Liver (tissue), 9 donors: Measurements from ENCODE around the gene DBT. TPM values are rescaled to one million over a fixed set of nuclear protein-coding genes. Genes with fewer than 3 reads are reported as not detected.

Experiments
- DNase-seq: peaks from one replicate; pipeline ENCODE4 v3.0.0-alpha.2; 2017; ENCODE audit warnings: low spot score
- H3K27ac ChIP-seq, 2 donors: one replicate each; pipeline ENCODE4 v1.7.0; 2013; ENCODE audit warnings: inconsistent platforms in 2 of 2, low read length in 2 of 2, control low read depth in 1 of 2, low read depth in 1 of 2, mild to moderate bottlenecking in 1 of 2
- H3K27me3 ChIP-seq, 4 donors: one replicate each; pipeline versions ENCODE4 v1.6.1 to v1.7.0; 2013; ENCODE audit warnings: low read length in 3 of 4, inconsistent platforms in 1 of 4, mild to moderate bottlenecking in 1 of 4, moderate library complexity in 1 of 4; ENCODE audit not compliant: control insufficient read depth in 4 of 4, insufficient read depth in 4 of 4
- H3K36me3 ChIP-seq, 4 donors: one replicate each; pipeline versions ENCODE4 v1.6.1 to v1.7.0; 2013; ENCODE audit warnings: low read length in 3 of 4, mild to moderate bottlenecking in 3 of 4, low read depth in 1 of 4, moderate library complexity in 1 of 4; ENCODE audit not compliant: control insufficient read depth in 4 of 4, insufficient read depth in 3 of 4
- H3K4me1 ChIP-seq, 4 donors: one replicate each; pipeline versions ENCODE4 v1.6.1 to v1.7.0; 2013; ENCODE audit warnings: low read length in 3 of 4, mild to moderate bottlenecking in 3 of 4, moderate library complexity in 1 of 4; ENCODE audit not compliant: control insufficient read depth in 4 of 4, insufficient read depth in 4 of 4
- H3K4me3 ChIP-seq, 3 donors: one replicate each; pipeline versions ENCODE4 v1.6.1 to v1.7.0; 2013; ENCODE audit warnings: low read length in 3 of 3, control low read depth in 1 of 3, low read depth in 1 of 3, mild to moderate bottlenecking in 1 of 3
- H3K9ac ChIP-seq, 2 donors: one replicate each; pipeline ENCODE4 v1.7.0; 2013; ENCODE audit warnings: low read length in 2 of 2, mild to moderate bottlenecking in 2 of 2, moderate library complexity in 2 of 2, control low read depth in 1 of 2, low read depth in 1 of 2
- H3K9me3 ChIP-seq, 4 donors: one replicate each; pipeline versions ENCODE4 v1.6.1 to v1.7.0; 2013; ENCODE audit warnings: low read length in 3 of 4; ENCODE audit not compliant: control insufficient read depth in 4 of 4
- CTCF ChIP-seq: fragments of 150-350 bp; IDR thresholded peaks from 2 replicates; pipeline ENCODE4 v1.5.1; 2017; ENCODE audit warnings: improper control_type of control experiment, low read depth, low read length; ENCODE audit not compliant: missing input control
- EGR1 ChIP-seq, 2 donors: IDR thresholded peaks; 2 replicates each; pipeline ENCODE4 v1.6.1; 2016 to 2018; ENCODE audit warnings: antibody characterized with exemption in 2 of 2, low read depth in 2 of 2
- FOXA1 ChIP-seq: IDR thresholded peaks from 2 replicates; pipeline ENCODE4 v1.6.1; 2016; ENCODE audit warnings: antibody characterized with exemption
- FOXA2 ChIP-seq: IDR thresholded peaks from 2 replicates; pipeline ENCODE4 v1.6.1; 2016; ENCODE audit warnings: antibody characterized with exemption
- GABPA ChIP-seq, 2 donors: IDR thresholded peaks in 1 of 2; conservative IDR thresholded peaks in 1 of 2; 2 replicates each; pipeline ENCODE4 v1.6.1; 2016; ENCODE audit warnings: antibody characterized with exemption in 2 of 2, mild to moderate bottlenecking in 1 of 2, moderate library complexity in 1 of 2
- HNF4A ChIP-seq, 2 donors: conservative IDR thresholded peaks; 2 replicates each; pipeline ENCODE4 v1.6.1; 2016; ENCODE audit warnings: antibody characterized with exemption in 2 of 2, mild to moderate bottlenecking in 2 of 2
- HNF4G ChIP-seq: IDR thresholded peaks from 2 replicates; pipeline ENCODE4 v1.6.1; 2016; ENCODE audit warnings: antibody characterized with exemption
- JUND ChIP-seq, 2 donors: IDR thresholded peaks; 2 replicates each; pipeline ENCODE4 v1.6.1; 2016; ENCODE audit warnings: antibody characterized with exemption in 2 of 2
- NR2F2 ChIP-seq: IDR thresholded peaks from 2 replicates; pipeline ENCODE4 v1.6.1; 2016; ENCODE audit warnings: antibody characterized with exemption
- RAD21 ChIP-seq, 2 donors: IDR thresholded peaks; 2 replicates each; pipeline ENCODE4 v1.6.1; 2016; ENCODE audit warnings: antibody characterized with exemption in 2 of 2, mild to moderate bottlenecking in 2 of 2
- RXRA ChIP-seq, 2 donors: IDR thresholded peaks; 2 replicates each; pipeline ENCODE4 v1.6.1; 2017 to 2018; ENCODE audit warnings: antibody characterized with exemption in 2 of 2, mild to moderate bottlenecking in 1 of 2
- SP1 ChIP-seq: IDR thresholded peaks from 2 replicates; pipeline ENCODE4 v1.6.1; 2018; ENCODE audit warnings: antibody characterized with exemption, mild to moderate bottlenecking
- TAF1 ChIP-seq: conservative IDR thresholded peaks from 2 replicates; pipeline ENCODE4 v1.6.1; 2016; ENCODE audit warnings: antibody characterized with exemption, mild to moderate bottlenecking
- YY1 ChIP-seq: IDR thresholded peaks from 2 replicates; pipeline ENCODE4 v1.6.1; 2016; ENCODE audit warnings: antibody characterized with exemption, mild to moderate bottlenecking
- ZBTB33 ChIP-seq: IDR thresholded peaks from 2 replicates; pipeline ENCODE4 v1.6.1; 2016; ENCODE audit warnings: antibody characterized with exemption
- WGBS: extraction: QIAGEN DNeasy Blood & Tissue Kit; methylation state at CpG from one replicate; pipeline ENCODE4 v1.1.7; 2013; 5-methylcytosine and 5-hydroxymethylcytosine counted together
- polyA plus RNA-seq, 2 donors: library from polyadenylated mRNA; stranded (reverse) in 1 of 2; unstranded in 1 of 2; fragments of 200-250 nt in 1 of 2; fragments of >200 nt in 1 of 2; fragmentation: Nextera tagmentation in 1 of 2; extraction: Ambion mirVana in 1 of 2; gene quantifications; one replicate each; pipeline versions ENCODE4 v1.2.1 to v1.2.3, GENCODE V29; 2013 to 2015
- total RNA-seq, 2 donors: library from RNA; depleted of rRNA; stranded (reverse); fragments of >200 nt; gene quantifications; one replicate each; pipeline ENCODE4 v1.2.3, GENCODE V29; 2014
- TF ChIP-seq, protein P1 (sequence below): IDR thresholded peaks from 2 replicates; pipeline ENCODE4 v1.6.1; 2016; ENCODE audit warnings: antibody characterized with exemption, mild to moderate bottlenecking
- TF ChIP-seq, protein P2 (sequence below): IDR thresholded peaks from 2 replicates; pipeline ENCODE4 v1.6.1; 2016; ENCODE audit warnings: antibody characterized with exemption
- TF ChIP-seq, protein P3 (sequence below): IDR thresholded peaks from 2 replicates; pipeline ENCODE4 v1.6.1; 2016; ENCODE audit warnings: antibody characterized with exemption
- donor health status: healthy.
- donor health status: healthy.
- donor health status: healthy.
- donor health status: healthy.
- donor health status: healthy.

DBT gene
- total and polyA plus RNA-seq, 4 donors = 7.7 to 10.7 (median 9.1) TPM

GRCh38 chr1:100177295-100178041 lies 72.2 kb downstream of the DBT start:
- 90% methylated on average over 4 of the region's 4 CpGs for WGBS
- no peaks in the 10 kb centered on the region for H3K36me3 ChIP-seq
- no peak overlapping the region for H3K4me3 ChIP-seq
- TF ChIP-seq HNF4A (conservative IDR thresholded peaks at IDR 0.05) (no peak), RAD21 (IDR thresholded peaks at IDR 0.05) (no peak), JUND (IDR thresholded peaks at IDR 0.05) (no peak), YY1 (no peak), NR2F2 (no peak), HNF4G (no peak), RXRA (IDR thresholded peaks at IDR 0.05) (no peak)
- TF ChIP-seq, protein P1, sequence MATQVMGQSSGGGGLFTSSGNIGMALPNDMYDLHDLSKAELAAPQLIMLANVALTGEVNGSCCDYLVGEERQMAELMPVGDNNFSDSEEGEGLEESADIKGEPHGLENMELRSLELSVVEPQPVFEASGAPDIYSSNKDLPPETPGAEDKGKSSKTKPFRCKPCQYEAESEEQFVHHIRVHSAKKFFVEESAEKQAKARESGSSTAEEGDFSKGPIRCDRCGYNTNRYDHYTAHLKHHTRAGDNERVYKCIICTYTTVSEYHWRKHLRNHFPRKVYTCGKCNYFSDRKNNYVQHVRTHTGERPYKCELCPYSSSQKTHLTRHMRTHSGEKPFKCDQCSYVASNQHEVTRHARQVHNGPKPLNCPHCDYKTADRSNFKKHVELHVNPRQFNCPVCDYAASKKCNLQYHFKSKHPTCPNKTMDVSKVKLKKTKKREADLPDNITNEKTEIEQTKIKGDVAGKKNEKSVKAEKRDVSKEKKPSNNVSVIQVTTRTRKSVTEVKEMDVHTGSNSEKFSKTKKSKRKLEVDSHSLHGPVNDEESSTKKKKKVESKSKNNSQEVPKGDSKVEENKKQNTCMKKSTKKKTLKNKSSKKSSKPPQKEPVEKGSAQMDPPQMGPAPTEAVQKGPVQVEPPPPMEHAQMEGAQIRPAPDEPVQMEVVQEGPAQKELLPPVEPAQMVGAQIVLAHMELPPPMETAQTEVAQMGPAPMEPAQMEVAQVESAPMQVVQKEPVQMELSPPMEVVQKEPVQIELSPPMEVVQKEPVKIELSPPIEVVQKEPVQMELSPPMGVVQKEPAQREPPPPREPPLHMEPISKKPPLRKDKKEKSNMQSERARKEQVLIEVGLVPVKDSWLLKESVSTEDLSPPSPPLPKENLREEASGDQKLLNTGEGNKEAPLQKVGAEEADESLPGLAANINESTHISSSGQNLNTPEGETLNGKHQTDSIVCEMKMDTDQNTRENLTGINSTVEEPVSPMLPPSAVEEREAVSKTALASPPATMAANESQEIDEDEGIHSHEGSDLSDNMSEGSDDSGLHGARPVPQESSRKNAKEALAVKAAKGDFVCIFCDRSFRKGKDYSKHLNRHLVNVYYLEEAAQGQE = no peak
- no peaks in the 10 kb centered on the region for H3K9me3 ChIP-seq
- no peak overlapping the region for H3K9ac ChIP-seq
- no peak overlapping the region for H3K27ac ChIP-seq
- H3K4me1 ChIP-seq = no peaks in the 10 kb centered on the region
- H3K27me3 ChIP-seq = no peaks in the 10 kb centered on the region
- DNase-seq = no peak

GRCh38 chr1:100168051-100168450 lies 81.6 kb downstream of the DBT start:
- DNase-seq = no peak
- Histone ChIP-seq H3K9ac (no peak overlapping the region), H3K27ac (no peak overlapping the region), H3K27me3 (no peaks in the 10 kb centered on the region), H3K4me3 (no peak overlapping the region), H3K9me3 (no peaks in the 10 kb centered on the region), H3K4me1 (no peaks in the 10 kb centered on the region), H3K36me3 (no peaks in the 10 kb centered on the region)
- TF ChIP-seq ZBTB33 (no peak), RXRA (IDR thresholded peaks at IDR 0.05) (no peak), JUND (IDR thresholded peaks at IDR 0.05) (no peak), FOXA2 (no peak), EGR1 (IDR thresholded peaks at IDR 0.05; ENCODE audit: low read depth in 2 of 2) (no peak), CTCF (no peak), RAD21 (IDR thresholded peaks at IDR 0.05) (no peak), HNF4G (no peak), TAF1 (no peak), NR2F2 (no peak), FOXA1 (no peak), SP1 (no peak), GABPA (IDR thresholded peaks at IDR 0.05 in 1 of 2, conservative IDR thresholded peaks at IDR 0.05 in 1 of 2) (no peak)
- TF ChIP-seq, protein P1 = no peak
- TF ChIP-seq, protein P2, sequence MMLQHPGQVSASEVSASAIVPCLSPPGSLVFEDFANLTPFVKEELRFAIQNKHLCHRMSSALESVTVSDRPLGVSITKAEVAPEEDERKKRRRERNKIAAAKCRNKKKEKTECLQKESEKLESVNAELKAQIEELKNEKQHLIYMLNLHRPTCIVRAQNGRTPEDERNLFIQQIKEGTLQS = no peak
- TF ChIP-seq, protein P3, sequence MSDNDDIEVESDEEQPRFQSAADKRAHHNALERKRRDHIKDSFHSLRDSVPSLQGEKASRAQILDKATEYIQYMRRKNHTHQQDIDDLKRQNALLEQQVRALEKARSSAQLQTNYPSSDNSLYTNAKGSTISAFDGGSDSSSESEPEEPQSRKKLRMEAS = no peak
- 99% methylated on average over 2 of the region's 2 CpGs for WGBS
